ENCODE measurements around the gene SQSTM1. TPM values are rescaled to one million over a fixed set of nuclear protein-coding genes. Genes with fewer than 3 reads are reported as not detected.

SQSTM1 gene
- total and polyA plus RNA-seq, 2 experiments from 2014 or later, result 402 to 641 TPM

- Histone ChIP-seq H3K4me1 (ENCODE audit: insufficient read depth) (no peaks in the 10 kb centered on the region), H2AFZ (no peak overlapping the region), H3K27ac (no peak overlapping the region), H3K9me3 (ENCODE audit: low read depth) (peaks cover 25% of the 10 kb centered on the region), H3K4me3 (no peak overlapping the region), H3K9me2 (replicated peaks; ENCODE audit: insufficient read depth) (no peaks in the 10 kb centered on the region), H3K4me2 (no peak overlapping the region), H3K36me3 (replicated peaks; ENCODE audit: insufficient read depth, low read depth) (peaks cover 5% of the 10 kb centered on the region), H4K20me1 (ENCODE audit: insufficient read depth, poor library complexity, severe bottlenecking) (no peaks in the 10 kb centered on the region), H3K79me2 (no peaks in the 10 kb centered on the region), H3K27me3 (no peaks in the 10 kb centered on the region)
- TF ChIP-seq, protein P1, sequence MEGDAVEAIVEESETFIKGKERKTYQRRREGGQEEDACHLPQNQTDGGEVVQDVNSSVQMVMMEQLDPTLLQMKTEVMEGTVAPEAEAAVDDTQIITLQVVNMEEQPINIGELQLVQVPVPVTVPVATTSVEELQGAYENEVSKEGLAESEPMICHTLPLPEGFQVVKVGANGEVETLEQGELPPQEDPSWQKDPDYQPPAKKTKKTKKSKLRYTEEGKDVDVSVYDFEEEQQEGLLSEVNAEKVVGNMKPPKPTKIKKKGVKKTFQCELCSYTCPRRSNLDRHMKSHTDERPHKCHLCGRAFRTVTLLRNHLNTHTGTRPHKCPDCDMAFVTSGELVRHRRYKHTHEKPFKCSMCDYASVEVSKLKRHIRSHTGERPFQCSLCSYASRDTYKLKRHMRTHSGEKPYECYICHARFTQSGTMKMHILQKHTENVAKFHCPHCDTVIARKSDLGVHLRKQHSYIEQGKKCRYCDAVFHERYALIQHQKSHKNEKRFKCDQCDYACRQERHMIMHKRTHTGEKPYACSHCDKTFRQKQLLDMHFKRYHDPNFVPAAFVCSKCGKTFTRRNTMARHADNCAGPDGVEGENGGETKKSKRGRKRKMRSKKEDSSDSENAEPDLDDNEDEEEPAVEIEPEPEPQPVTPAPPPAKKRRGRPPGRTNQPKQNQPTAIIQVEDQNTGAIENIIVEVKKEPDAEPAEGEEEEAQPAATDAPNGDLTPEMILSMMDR (IDR thresholded peaks at IDR 0.05; ENCODE audit: poor library complexity), result no peak
- TF ChIP-seq EZH2 (IDR thresholded peaks at IDR 0.05; ENCODE audit: borderline replicate concordance), result no peak
- TF ChIP-seq EZH2phosphoT487 (IDR thresholded peaks at IDR 0.05; ENCODE audit: low read depth, severe bottlenecking, unreplicated experiment), result no peak
- no peak for DNase-seq (ENCODE audit: low spot score)
- WGBS (ENCODE audit: low lambda C conversion rate, missing lambda C conversion rate), result 98% methylated on average over 13 of the region's 13 CpGs
Measured at GRCh38 chr5:179879690-179880010, 58.9 kb downstream of the SQSTM1 start.

- H3K79me2 ChIP-seq, result no peaks in the 10 kb centered on the region
- H3K27me3 ChIP-seq, result no peaks in the 10 kb centered on the region
- no peak for DNase-seq (ENCODE audit: low spot score)
- no peaks in the 10 kb centered on the region for H4K20me1 ChIP-seq (ENCODE audit: insufficient read depth, poor library complexity, severe bottlenecking)
- no peak for TF ChIP-seq EZH2 (IDR thresholded peaks at IDR 0.05; ENCODE audit: borderline replicate concordance)
- TF ChIP-seq EZH2phosphoT487 (IDR thresholded peaks at IDR 0.05; ENCODE audit: low read depth, severe bottlenecking, unreplicated experiment), result no peak
- TF ChIP-seq, protein P1 (IDR thresholded peaks at IDR 0.05; ENCODE audit: poor library complexity), result no peak
- no peak overlapping the region for H3K4me2 ChIP-seq
- H3K4me3 ChIP-seq, result no peak overlapping the region
- no peaks in the 10 kb centered on the region for H3K4me1 ChIP-seq (ENCODE audit: insufficient read depth)
- H3K9me3 ChIP-seq (ENCODE audit: low read depth), result peaks cover 25% of the 10 kb centered on the region
- H3K27ac ChIP-seq, result no peak overlapping the region
- H2AFZ ChIP-seq, result no peak overlapping the region
- peaks cover 5% of the 10 kb centered on the region for H3K36me3 ChIP-seq (replicated peaks; ENCODE audit: insufficient read depth, low read depth)
- WGBS (ENCODE audit: low lambda C conversion rate, missing lambda C conversion rate), result 95% methylated on average over 11 of the region's 12 CpGs
- H3K9me2 ChIP-seq (replicated peaks; ENCODE audit: insufficient read depth), result no peaks in the 10 kb centered on the region
Measured at GRCh38 chr5:179880066-179880650, 59.5 kb downstream of the SQSTM1 start.

DNA sequence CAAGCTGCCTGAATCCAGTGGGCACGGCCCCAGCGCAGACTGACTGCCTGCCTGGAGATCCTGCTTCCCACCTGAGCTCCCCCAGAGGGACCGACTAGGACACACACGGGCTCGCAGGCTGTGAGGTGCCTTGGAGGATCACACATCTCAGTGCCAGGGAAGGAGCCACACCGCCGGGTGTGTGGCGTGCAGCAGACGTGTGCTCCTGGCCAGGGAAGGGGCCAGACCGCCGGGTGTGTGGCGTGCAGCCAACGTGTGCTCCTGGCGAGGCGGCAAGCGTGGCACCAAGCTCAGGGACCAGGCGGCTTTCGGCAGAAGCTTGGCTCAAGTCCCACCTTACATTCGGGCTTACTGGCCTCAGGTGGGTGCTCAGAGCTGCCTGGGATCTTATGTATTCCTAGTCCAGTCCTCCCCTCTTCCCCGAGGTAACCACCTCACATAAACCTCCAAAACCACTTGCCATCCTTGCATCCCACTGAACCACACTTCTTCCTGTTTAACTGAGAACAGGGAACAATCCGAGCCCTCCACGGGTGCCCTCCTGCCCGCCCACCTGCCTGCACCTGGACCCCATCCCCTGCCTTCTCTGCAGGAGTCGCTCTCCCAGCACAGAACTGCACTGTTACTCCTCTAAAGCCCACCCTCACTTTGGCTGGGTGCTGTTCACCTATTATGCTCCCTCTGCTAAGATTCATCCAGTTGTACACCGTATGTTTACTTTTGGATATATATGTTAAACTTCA is 60.3 kb downstream of the SQSTM1 start:
- 98% methylated on average over 22 of the region's 25 CpGs for WGBS (ENCODE audit: low lambda C conversion rate, missing lambda C conversion rate)
- Histone ChIP-seq H4K20me1 (ENCODE audit: insufficient read depth, poor library complexity, severe bottlenecking) (no peaks in the 10 kb centered on the region), H3K27ac (no peak overlapping the region), H3K79me2 (no peaks in the 10 kb centered on the region), H3K4me2 (no peak overlapping the region), H3K27me3 (no peaks in the 10 kb centered on the region), H3K4me1 (ENCODE audit: insufficient read depth) (no peaks in the 10 kb centered on the region), H3K36me3 (replicated peaks; ENCODE audit: insufficient read depth, low read depth) (peaks cover 5% of the 10 kb centered on the region), H3K9me3 (ENCODE audit: low read depth) (peaks cover 25% of the 10 kb centered on the region), H3K9me2 (replicated peaks; ENCODE audit: insufficient read depth) (no peaks in the 10 kb centered on the region), H2AFZ (no peak overlapping the region), H3K4me3 (no peak overlapping the region)
- TF ChIP-seq, protein P1 (IDR thresholded peaks at IDR 0.05; ENCODE audit: poor library complexity), result no peak
- no peak for TF ChIP-seq EZH2 (IDR thresholded peaks at IDR 0.05; ENCODE audit: borderline replicate concordance)
- no peak for DNase-seq (ENCODE audit: low spot score)

Data from hepatocyte (in vitro differentiated cells).